Epithelial cell of proximal tubule (primary cell): ENCODE data around the gene FRMD7. TPM values are rescaled to one million over a fixed set of nuclear protein-coding genes. Genes with fewer than 3 reads are reported as not detected.

ENCODE experiments used
- DNase-seq: peaks from one replicate; pipeline ENCODE4 v3.0.0-alpha.2; 2011; ENCODE audit warnings: low read depth
- H3K4me3 ChIP-seq: 2 replicates; pipeline ENCODE4 v1.5.1; 2011; ENCODE audit warnings: low read depth, mild to moderate bottlenecking, low read length
- CTCF ChIP-seq: conservative IDR thresholded peaks from 2 replicates; pipeline ENCODE4 v1.5.1; 2012; ENCODE audit warnings: low read depth, mild to moderate bottlenecking, low read length
- total RNA-seq: library from RNA; depleted of rRNA; stranded (reverse); fragments of >200 nt; gene quantifications from 2 replicates; pipeline ENCODE4 v1.2.3, GENCODE V29; 2015

Gene FRMD7
- total RNA-seq, 1 donor from 2014 or later: not detected

- no peak overlapping the region for H3K4me3 ChIP-seq
- no peak for DNase-seq
- no peak for TF ChIP-seq CTCF
Observed at GRCh38 chrX:132153166-132153565, 25.3 kb upstream of the FRMD7 start.

- no peak for TF ChIP-seq CTCF
- no peak for DNase-seq
- H3K4me3 ChIP-seq: no peak overlapping the region
Observed at GRCh38 chrX:132146456-132146855, 18.6 kb upstream of the FRMD7 start.

- DNase-seq: no peak
- no peak for TF ChIP-seq CTCF
- no peak overlapping the region for H3K4me3 ChIP-seq
Observed at GRCh38 chrX:132144061-132144460, 16.2 kb upstream of the FRMD7 start.

- H3K4me3 ChIP-seq: no peak overlapping the region
- no peak for DNase-seq
- TF ChIP-seq CTCF: no peak
Observed at GRCh38 chrX:132125906-132126305, 1.9 kb downstream of the FRMD7 start.

- no peak for TF ChIP-seq CTCF
Observed at GRCh38 chrX:132120913-132121312, 6.9 kb downstream of the FRMD7 start.

GRCh38 chrX:132119821-132120515, 7.9 kb downstream of the FRMD7 start:
- no peak for TF ChIP-seq CTCF
- no peak for DNase-seq
- no peak overlapping the region for H3K4me3 ChIP-seq

More at GRCh38 chrX:132120913-132121312, 6.9 kb downstream of the FRMD7 start:
- no peak overlapping the region for H3K4me3 ChIP-seq
- no peak for DNase-seq

GRCh38 chrX:132119283-132119682, 8.5 kb downstream of the FRMD7 start:
- no peak overlapping the region for H3K4me3 ChIP-seq
- no peak for DNase-seq
- no peak for TF ChIP-seq CTCF
